OCI-LY1 (cell line): ENCODE data around the gene CRYGN.

ENCODE experiments used
- H2AFZ ChIP-seq: fragments of 200-600 bp; sonication (generic), shearing (Covaris generic); 2 replicates; pipeline ENCODE4 v1.6.0; 2014; ENCODE audit warnings: antibody characterized with exemption, mild to moderate bottlenecking, low read length
- H3F3A ChIP-seq: fragments of 200-600 bp; sonication (generic), shearing (Covaris generic); 2 replicates; pipeline ENCODE4 v1.6.0; 2014; ENCODE audit warnings: mild to moderate bottlenecking, antibody characterized with exemption, low read length, moderate library complexity; ENCODE audit not compliant: insufficient read depth
- H3K27ac ChIP-seq: fragments of 200-600 bp; sonication (generic); 2 replicates; pipeline ENCODE4 v1.5.1; 2014; ENCODE audit warnings: low read length, mixed run types, mild to moderate bottlenecking, low read depth; ENCODE audit not compliant: poor library complexity, severe bottlenecking
- H3K27me3 ChIP-seq: fragments of 200-600 bp; sonication (generic); 2 replicates; pipeline ENCODE4 v1.6.0; 2014; ENCODE audit warnings: antibody characterized with exemption, mild to moderate bottlenecking, low read length, moderate library complexity; ENCODE audit not compliant: insufficient read depth
- H3K36me3 ChIP-seq: fragments of 200-600 bp; sonication (generic); 2 replicates; pipeline ENCODE4 v1.6.1; 2014; ENCODE audit warnings: mild to moderate bottlenecking, antibody characterized with exemption, low read length, moderate library complexity, mixed read lengths; ENCODE audit not compliant: insufficient read depth
- H3K4me1 ChIP-seq: fragments of 200-600 bp; sonication (generic); 2 replicates; pipeline ENCODE4 v1.5.1; 2014; ENCODE audit warnings: mild to moderate bottlenecking, low read length, moderate library complexity; ENCODE audit not compliant: insufficient read depth, severe bottlenecking
- H3K4me2 ChIP-seq: fragments of 200-600 bp; sonication (generic), shearing (Covaris generic); 2 replicates; pipeline ENCODE4 v1.6.1; 2014; ENCODE audit warnings: low read length
- H3K4me3 ChIP-seq: fragments of 200-600 bp; sonication (generic); 2 replicates; pipeline ENCODE4 v1.5.1; 2014; ENCODE audit warnings: low read length, low read depth, mild to moderate bottlenecking, mixed read lengths; ENCODE audit not compliant: poor library complexity, severe bottlenecking
- H3K79me2 ChIP-seq: fragments of 200-600 bp; shearing (Covaris generic); 2 replicates; pipeline ENCODE4 v1.6.1; 2016; ENCODE audit warnings: mixed run types, low read length, mixed read lengths; ENCODE audit not compliant: insufficient read depth
- H3K9ac ChIP-seq: fragments of 200-600 bp; sonication (generic), shearing (Covaris generic); 2 replicates; pipeline ENCODE4 v1.6.1; 2014; ENCODE audit warnings: mild to moderate bottlenecking, low read length, mixed read lengths
- H3K9me2 ChIP-seq: fragments of 200-600 bp; sonication (generic), shearing (Covaris generic); 2 replicates; pipeline ENCODE4 v1.6.1; 2014; ENCODE audit warnings: low read depth, mild to moderate bottlenecking, low read length, mixed read lengths
- H3K9me3 ChIP-seq: fragments of 200-600 bp; shearing (Covaris generic); 2 replicates; pipeline ENCODE4 v1.6.1; 2014; ENCODE audit warnings: low read length, mixed read lengths
- H4K20me1 ChIP-seq: fragments of 200-600 bp; sonication (generic), shearing (Covaris generic); 2 replicates; pipeline ENCODE4 v1.6.0; 2016; ENCODE audit warnings: mild to moderate bottlenecking, low read length; ENCODE audit not compliant: insufficient read depth
- CTCF ChIP-seq: fragments of 200-600 bp; sonication (generic), shearing (Covaris generic); IDR thresholded peaks from 2 replicates; pipeline ENCODE4 v1.5.1; 2017; ENCODE audit warnings: mild to moderate bottlenecking, antibody characterized with exemption, low read length, moderate library complexity, mixed read lengths
- EZH2 ChIP-seq: fragments of 200-600 bp; sonication (generic), shearing (Covaris generic); IDR thresholded peaks from 2 replicates; pipeline ENCODE4 v1.8.0; 2017; ENCODE audit warnings: borderline replicate concordance, mixed run types, mild to moderate bottlenecking, antibody characterized with exemption, low read length, moderate library complexity, mixed read lengths

CRYGN gene

GRCh38 chr7:151405056-151405455, 34.9 kb downstream of the CRYGN start:
- H3K4me1 ChIP-seq, result peaks cover 52% of the 10 kb centered on the region
- no peak overlapping the region for H3K9ac ChIP-seq
- no peaks in the 10 kb centered on the region for H3F3A ChIP-seq
- H3K36me3 ChIP-seq, result no peaks in the 10 kb centered on the region
- H2AFZ ChIP-seq, result no peak overlapping the region
- H3K79me2 ChIP-seq, result no peaks in the 10 kb centered on the region
- no peaks in the 10 kb centered on the region for H3K9me2 ChIP-seq
- no peak overlapping the region for H3K4me3 ChIP-seq
- no peaks in the 10 kb centered on the region for H3K27me3 ChIP-seq
- no peak overlapping the region for H3K27ac ChIP-seq
- no peak for TF ChIP-seq EZH2
- TF ChIP-seq CTCF, result no peak
- H3K4me2 ChIP-seq, result no peak overlapping the region
- H3K9me3 ChIP-seq, result no peaks in the 10 kb centered on the region
- no peaks in the 10 kb centered on the region for H4K20me1 ChIP-seq

- H4K20me1 ChIP-seq, result no peaks in the 10 kb centered on the region
- peaks cover 59% of the 10 kb centered on the region for H3K4me1 ChIP-seq
- no peak overlapping the region for H3K4me3 ChIP-seq
- H3K9me2 ChIP-seq, result no peaks in the 10 kb centered on the region
- H3K9me3 ChIP-seq, result no peaks in the 10 kb centered on the region
- H2AFZ ChIP-seq, result no peak overlapping the region
- no peak for TF ChIP-seq CTCF
- TF ChIP-seq EZH2, result no peak
- H3K27ac ChIP-seq, result peak overlapping the region; percentile 6
- no peaks in the 10 kb centered on the region for H3K36me3 ChIP-seq
- no peaks in the 10 kb centered on the region for H3F3A ChIP-seq
- no peak overlapping the region for H3K9ac ChIP-seq
- H3K79me2 ChIP-seq, result no peaks in the 10 kb centered on the region
- H3K4me2 ChIP-seq, result peak overlapping the region; percentile 3; the same call in 1 of the 2 replicates
- H3K27me3 ChIP-seq, result no peaks in the 10 kb centered on the region
Measured at GRCh38 chr7:151404216-151405011, 35.5 kb downstream of the CRYGN start.

GRCh38 chr7:151403764-151404163, 36.2 kb downstream of the CRYGN start:
- TF ChIP-seq CTCF (no peak), EZH2 (no peak)
- Histone ChIP-seq H3K9me3 (no peaks in the 10 kb centered on the region), H3K9ac (no peak overlapping the region), H2AFZ (no peak overlapping the region), H3K4me2 (peak overlapping the region; percentile 3; the same call in 1 of the 2 replicates), H3K9me2 (no peaks in the 10 kb centered on the region), H3K27ac (no peak overlapping the region), H3K79me2 (no peaks in the 10 kb centered on the region), H4K20me1 (no peaks in the 10 kb centered on the region), H3K36me3 (no peaks in the 10 kb centered on the region), H3K4me3 (no peak overlapping the region), H3K27me3 (no peaks in the 10 kb centered on the region), H3F3A (no peaks in the 10 kb centered on the region), H3K4me1 (peaks cover 59% of the 10 kb centered on the region)
